ENCODE data around the gene IPO13. TPM values are rescaled to one million over a fixed set of nuclear protein-coding genes. Genes with fewer than 3 reads are reported as not detected.
A peak's percentile ranks its signal among the peaks of the same experiment; 100 is the strongest.

IPO13 gene
- total RNA-seq, 4 donors from 2014 or later: 21.1 to 48.1 (median 42.0) TPM

DNA sequence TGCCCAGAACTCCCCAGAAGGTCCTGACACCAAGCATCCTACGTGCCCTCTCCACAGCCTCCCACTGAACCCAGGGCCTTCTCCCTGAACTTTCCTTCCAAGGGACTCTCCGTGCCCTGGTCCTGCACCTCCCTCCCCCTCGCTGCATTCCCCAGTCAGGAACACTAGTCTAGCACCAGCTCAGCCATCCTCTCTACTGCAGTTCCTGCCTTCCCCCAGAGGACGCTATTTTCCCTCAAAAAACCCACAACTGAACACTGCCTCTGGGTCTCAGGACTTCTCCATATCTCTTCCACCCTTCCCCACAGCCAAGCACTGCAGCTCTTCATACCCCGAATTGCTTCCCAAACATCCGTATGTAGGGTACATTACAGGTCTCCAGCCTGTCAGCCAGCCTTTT lies 25.7 kb upstream of the IPO13 start:
- Histone ChIP-seq H3K4me1 (no peaks in the 10 kb centered on the region), H3K36me3 (no peaks in the 10 kb centered on the region), H3K27me3 (no peaks in the 10 kb centered on the region), H3K27ac (no peak overlapping the region), H3K9me3 (no peaks in the 10 kb centered on the region), H3K4me3 (replicated peaks in 1 of 3) (no peak overlapping the region)
- DNase-seq: no peak
- no peak for TF ChIP-seq POLR2A (IDR thresholded peaks at IDR 0.05)
- intact Hi-C loops (cut with DNase I): no loop called here
- 93 to 98% methylated on average over 6 of the region's 6 CpGs for WGBS, 2 donors

DNA sequence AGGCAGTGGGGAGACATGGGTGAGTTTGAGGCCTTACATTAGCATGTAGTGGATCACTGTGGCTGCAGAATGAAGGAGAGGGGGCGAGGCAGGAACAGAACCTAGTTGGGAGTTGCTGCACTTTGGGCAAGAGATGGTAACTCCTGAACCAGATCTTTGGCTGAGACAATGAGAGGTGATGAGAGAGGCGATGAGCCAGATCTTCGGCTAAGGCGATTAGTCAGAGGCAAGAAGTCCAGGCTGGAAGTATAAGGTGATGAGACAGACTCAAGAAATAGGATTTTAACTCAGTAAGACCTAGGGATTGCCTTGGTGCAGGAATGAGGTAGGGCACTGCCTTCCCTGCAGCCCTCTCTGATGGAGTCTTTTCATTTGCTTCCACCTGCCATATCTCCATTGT lies 22.2 kb upstream of the IPO13 start:
- Histone ChIP-seq H3K9me3 (no peaks in the 10 kb centered on the region), H3K27ac (no peak overlapping the region), H3K4me3 (replicated peaks in 1 of 3) (no peak overlapping the region), H3K36me3 (no peaks in the 10 kb centered on the region), H3K27me3 (no peaks in the 10 kb centered on the region), H3K4me1 (no peaks in the 10 kb centered on the region)
- 72 to 96% methylated on average over 4 of the region's 4 CpGs for WGBS, 2 donors
- intact Hi-C loops (cut with DNase I): no loop called here
- TF ChIP-seq, protein P1, sequence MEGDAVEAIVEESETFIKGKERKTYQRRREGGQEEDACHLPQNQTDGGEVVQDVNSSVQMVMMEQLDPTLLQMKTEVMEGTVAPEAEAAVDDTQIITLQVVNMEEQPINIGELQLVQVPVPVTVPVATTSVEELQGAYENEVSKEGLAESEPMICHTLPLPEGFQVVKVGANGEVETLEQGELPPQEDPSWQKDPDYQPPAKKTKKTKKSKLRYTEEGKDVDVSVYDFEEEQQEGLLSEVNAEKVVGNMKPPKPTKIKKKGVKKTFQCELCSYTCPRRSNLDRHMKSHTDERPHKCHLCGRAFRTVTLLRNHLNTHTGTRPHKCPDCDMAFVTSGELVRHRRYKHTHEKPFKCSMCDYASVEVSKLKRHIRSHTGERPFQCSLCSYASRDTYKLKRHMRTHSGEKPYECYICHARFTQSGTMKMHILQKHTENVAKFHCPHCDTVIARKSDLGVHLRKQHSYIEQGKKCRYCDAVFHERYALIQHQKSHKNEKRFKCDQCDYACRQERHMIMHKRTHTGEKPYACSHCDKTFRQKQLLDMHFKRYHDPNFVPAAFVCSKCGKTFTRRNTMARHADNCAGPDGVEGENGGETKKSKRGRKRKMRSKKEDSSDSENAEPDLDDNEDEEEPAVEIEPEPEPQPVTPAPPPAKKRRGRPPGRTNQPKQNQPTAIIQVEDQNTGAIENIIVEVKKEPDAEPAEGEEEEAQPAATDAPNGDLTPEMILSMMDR (IDR thresholded peaks at IDR 0.05): no peak
- no peak for TF ChIP-seq POLR2A (IDR thresholded peaks at IDR 0.05)
- DNase-seq: no peak

DNA sequence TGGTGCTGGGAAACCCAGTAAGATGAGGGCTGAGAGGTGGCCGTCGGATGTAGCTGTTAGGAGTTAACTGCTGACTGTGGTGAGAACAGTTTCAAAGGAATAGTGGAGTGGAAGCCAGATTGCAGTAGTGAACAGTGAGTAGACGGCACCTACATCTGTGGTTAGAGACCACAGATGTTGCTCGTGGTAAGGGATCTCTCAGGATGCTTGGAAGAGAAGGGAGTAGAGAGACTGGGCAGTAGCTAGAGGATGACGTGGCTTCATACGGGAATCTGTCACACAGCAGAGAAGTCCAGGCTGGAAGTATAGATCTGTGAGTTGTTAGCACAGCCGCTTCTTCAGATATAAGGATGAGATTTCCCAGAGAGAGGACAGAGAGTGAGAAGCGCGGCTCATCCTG lies 20.9 kb upstream of the IPO13 start:
- Histone ChIP-seq H3K27ac (no peak overlapping the region), H3K27me3 (no peaks in the 10 kb centered on the region), H3K36me3 (no peaks in the 10 kb centered on the region), H3K4me3 (replicated peaks in 1 of 3) (no peak overlapping the region), H3K4me1 (no peaks in the 10 kb centered on the region), H3K9me3 (no peaks in the 10 kb centered on the region)
- whole genome bisulfite sequencing, 2 donors: 95 to 96% methylated on average over 9 of the region's 9 CpGs
- TF ChIP-seq, protein P1 (IDR thresholded peaks at IDR 0.05): no peak
- intact Hi-C loops (cut with DNase I): no loop called here
- no peak for DNase-seq

DNA sequence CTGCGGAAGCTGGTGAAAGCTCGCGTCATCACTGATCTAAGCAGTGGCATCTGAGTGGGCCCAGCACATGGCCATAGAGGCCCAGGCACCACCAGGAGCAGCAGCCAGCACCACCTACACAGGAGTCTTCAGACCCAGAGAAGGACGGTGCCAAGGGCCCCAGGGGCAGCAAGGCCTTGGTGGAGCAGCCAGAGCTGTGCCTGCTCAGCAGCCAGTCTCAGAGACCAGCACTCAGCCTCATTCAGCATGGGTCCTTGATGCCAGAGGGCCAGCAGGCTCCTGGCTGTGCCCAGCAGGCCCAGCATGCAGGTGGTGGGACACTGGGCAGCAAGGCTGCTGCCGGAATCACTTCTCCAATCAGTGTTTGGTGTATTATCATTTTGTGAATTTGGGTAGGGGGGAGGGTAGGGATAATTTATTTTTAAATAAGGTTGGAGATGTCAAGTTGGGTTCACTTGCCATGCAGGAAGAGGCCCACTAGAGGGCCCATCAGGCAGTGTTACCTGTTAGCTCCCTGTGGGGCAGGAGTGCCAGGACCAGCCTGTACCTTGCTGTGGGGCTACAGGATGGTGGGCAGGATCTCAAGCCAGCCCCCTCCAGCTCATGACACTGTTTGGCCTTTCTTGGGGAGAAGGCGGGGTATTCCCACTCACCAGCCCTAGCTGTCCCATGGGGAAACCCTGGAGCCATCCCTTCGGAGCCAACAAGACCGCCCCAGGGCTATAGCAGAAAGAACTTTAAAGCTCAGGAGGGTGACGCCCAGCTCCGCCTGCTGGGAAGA lies 16.4 kb upstream of the IPO13 start:
- Histone ChIP-seq H3K27ac (no peak overlapping the region), H3K4me3 (replicated peaks in 1 of 3) (no peak overlapping the region), H3K9me3 (no peaks in the 10 kb centered on the region), H3K36me3 (no peaks in the 10 kb centered on the region), H3K27me3 (no peaks in the 10 kb centered on the region), H3K4me1 (peaks cover 10 to 22% of the 10 kb centered on the region in 2 donors)
- intact Hi-C loops (cut with DNase I): loop anchor here (5.0 kb wide), 1 partner anchor 403 kb away; no protein-coding TSS in a partner anchor
- peak in 1 of 2 donors; percentile 22 for DNase-seq
- WGBS, 2 donors: 93 to 95% methylated on average over 9 to 10 of the region's 10 CpGs
- TF ChIP-seq, protein P1 (IDR thresholded peaks at IDR 0.05): peak in 5 of 6 experiments; percentile 0 to 43 (median 33)
- TF ChIP-seq POLR2A (IDR thresholded peaks at IDR 0.05): no peak

DNA sequence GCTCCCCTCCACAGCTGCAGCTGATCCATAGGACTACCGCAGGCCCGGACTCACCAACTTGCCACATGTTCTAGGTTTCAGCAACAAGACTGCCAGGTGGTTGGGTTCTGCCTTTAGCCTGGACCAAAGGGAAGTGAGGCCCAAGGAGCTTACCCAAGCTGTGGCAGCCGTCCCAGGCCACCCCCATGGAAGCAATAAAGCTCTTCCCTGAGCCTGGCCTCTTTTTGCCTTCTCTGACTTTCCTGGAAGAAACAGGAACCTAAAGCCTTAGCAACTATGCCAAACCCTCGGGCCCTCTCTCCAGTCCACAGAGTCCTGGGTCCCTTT lies 15.8 kb upstream of the IPO13 start:
- WGBS, 2 donors: 70 to 84% methylated on average over 4 of the region's 4 CpGs
- Histone ChIP-seq H3K27me3 (no peaks in the 10 kb centered on the region), H3K9me3 (no peaks in the 10 kb centered on the region), H3K4me1 (peaks cover 10 to 28% of the 10 kb centered on the region in 2 donors), H3K36me3 (no peaks in the 10 kb centered on the region), H3K27ac (no peak overlapping the region), H3K4me3 (replicated peaks in 1 of 3) (no peak overlapping the region)
- no peak for DNase-seq
- intact Hi-C loops (cut with DNase I): loop anchor here (5.0 kb wide), 1 partner anchor 404 kb away; no protein-coding TSS in a partner anchor
- TF ChIP-seq, protein P1 (IDR thresholded peaks at IDR 0.05): no peak
- no peak for TF ChIP-seq POLR2A (IDR thresholded peaks at IDR 0.05)
